Measurements from ENCODE around the gene DHRS4L2. TPM values are rescaled to one million over a fixed set of nuclear protein-coding genes. Genes with fewer than 3 reads are reported as not detected.
"Not testable (repeated sequence)": the region's sequence is repeated elsewhere in the genome, so short reads cannot be mapped to it uniquely, and the experiment has no call there.

The DHRS4L2 gene
- polyA plus RNA-seq, 3 donors = 22.1 to 46.6 (median 42.6) TPM

DNA sequence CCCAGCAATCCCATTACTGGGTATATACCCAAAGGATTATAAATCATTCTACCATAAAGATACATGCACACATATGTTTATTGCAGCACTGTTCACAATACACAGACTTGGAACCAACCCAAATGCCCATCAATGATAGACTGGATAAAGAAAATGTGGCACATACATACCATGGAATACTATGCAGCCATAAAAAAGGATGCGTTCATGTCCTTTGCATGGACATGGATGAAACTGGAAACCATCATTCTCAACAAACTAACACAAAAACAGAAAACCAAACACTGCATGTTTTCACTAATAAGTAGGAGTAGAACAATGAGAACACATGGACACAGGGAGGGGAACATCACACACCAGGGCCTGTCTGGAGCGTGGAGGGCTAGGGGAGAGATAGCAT is 42.6 kb downstream of the DHRS4L2 start:
- H2AFZ ChIP-seq (ENCODE audit: insufficient read depth, low read depth, low read length, poor library complexity, severe bottlenecking); H3K36me3 ChIP-seq (replicated peaks in 1 of 2; ENCODE audit: control insufficient read depth in 1 of 2, insufficient read depth in 2 of 2, low read length in 2 of 2); H3K4me2 ChIP-seq (replicated peaks; ENCODE audit: extremely low read depth, low read length, poor library complexity, severe bottlenecking); H3K27me3 Mint-ChIP-seq (ENCODE audit: low read depth in 3 of 3); H3K9ac ChIP-seq (ENCODE audit: insufficient read depth, low read length, poor library complexity, severe bottlenecking); H3K4me3 Mint-ChIP-seq; DNase-seq; H3K27ac ChIP-seq (ENCODE audit: low read depth in 1 of 2, low read length in 2 of 2); H3K9me3 ChIP-seq (replicated peaks in 1 of 2; ENCODE audit: control insufficient read depth in 1 of 2, insufficient read depth in 1 of 2, low read length in 2 of 2); H3K4me3 ChIP-seq (replicated peaks in 1 of 3; ENCODE audit: low read depth in 2 of 3, low read length in 3 of 3); H3K36me3 Mint-ChIP-seq; H3K79me2 ChIP-seq (ENCODE audit: insufficient read depth, low read length); H4K20me1 ChIP-seq (ENCODE audit: insufficient read depth, low read length); H3K27me3 ChIP-seq (ENCODE audit: control insufficient read depth in 2 of 2, insufficient read depth in 2 of 2, low read length in 2 of 2): not testable (repeated sequence)
- Mint-ChIP-seq H3K9me3 (peaks cover 0 to 18% (median 11%) of the 10 kb centered on the region in 7 donors), H3K4me1 (peaks cover 50% of the 10 kb centered on the region), H3K27ac (peak overlapping the region in 1 of 7 donors; percentile 51)
- intact Hi-C loops (cut with micrococcal nuclease) = loop anchor here in 1 of 2 donors (5.0 kb wide), 1 partner anchor 44 kb away; the partner anchor contains the start of gene DHRS4L2
- H3K4me1 ChIP-seq (ENCODE audit: control insufficient read depth in 1 of 2, insufficient read depth in 2 of 2, low read length in 2 of 2) = peaks cover 34 to 35% of the 10 kb centered on the region in 2 donors
- no CpG with 5 or more reads among the region's 2 CpGs for WGBS (ENCODE audit: insufficient coverage)

DNA sequence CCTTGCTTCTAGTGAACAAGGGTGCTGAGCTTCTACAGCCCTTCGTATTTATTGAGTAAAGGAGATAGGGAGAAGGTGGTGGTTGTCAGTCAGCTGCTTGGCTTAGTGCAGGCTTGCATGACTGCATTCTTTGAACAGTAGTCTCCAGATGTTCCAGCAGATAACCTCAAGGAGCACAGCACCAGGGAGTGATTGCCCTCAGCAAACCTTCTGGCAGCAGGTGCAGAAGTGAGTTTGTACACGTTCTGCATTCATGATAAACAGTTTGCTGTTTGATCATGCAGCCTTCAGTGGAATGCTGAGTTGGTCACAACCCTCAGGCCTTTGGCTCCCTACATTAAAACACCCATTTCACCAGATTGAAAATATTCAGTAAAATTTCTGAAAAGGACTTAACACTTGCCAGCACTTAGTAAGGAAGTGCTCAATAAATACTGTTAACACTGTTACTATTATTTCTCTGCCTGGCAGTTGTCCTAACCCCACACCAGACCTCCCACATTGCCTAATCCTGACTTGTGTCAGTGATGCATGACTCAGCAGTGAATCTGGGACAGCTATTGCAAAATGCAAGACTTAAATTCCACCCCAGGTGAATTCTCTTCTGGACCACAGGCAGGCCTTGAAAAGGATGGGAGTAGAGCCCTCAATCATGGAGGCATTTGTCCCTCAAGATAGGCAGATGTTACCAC is 44.1 kb downstream of the DHRS4L2 start:
- H3K4me3 Mint-ChIP-seq = no peak overlapping the region
- TF ChIP-seq CTCF (IDR thresholded peaks at IDR 0.05) = no peak
- H4K20me1 ChIP-seq (ENCODE audit: insufficient read depth, low read length) = no peaks in the 10 kb centered on the region
- H3K9ac ChIP-seq (ENCODE audit: insufficient read depth, low read length, poor library complexity, severe bottlenecking) = no peak overlapping the region
- peak overlapping the region; percentile 46 to 83 (median 71) for H3K27ac Mint-ChIP-seq
- H3K36me3 Mint-ChIP-seq = no peaks in the 10 kb centered on the region
- no peaks in the 10 kb centered on the region for H3K27me3 Mint-ChIP-seq (ENCODE audit: low read depth in 3 of 3)
- intact Hi-C loops (cut with micrococcal nuclease) = loop anchor here in 1 of 2 donors (5.0 kb wide), 1 partner anchor 46 kb away; the partner anchor contains the start of gene DHRS4L2
- peaks cover 47% of the 10 kb centered on the region for H3K4me1 Mint-ChIP-seq
- WGBS (ENCODE audit: insufficient coverage) = 100% methylated on average over 1 of the region's 2 CpGs
- H3K4me1 ChIP-seq (ENCODE audit: control insufficient read depth in 1 of 2, insufficient read depth in 2 of 2, low read length in 2 of 2) = peaks cover 35 to 43% of the 10 kb centered on the region in 2 donors
- peaks cover 0 to 3% of the 10 kb centered on the region in 2 donors for H3K9me3 ChIP-seq (replicated peaks in 1 of 2; ENCODE audit: control insufficient read depth in 1 of 2, insufficient read depth in 1 of 2, low read length in 2 of 2)
- peak; percentile 64 to 84 (median 79) for DNase-seq
- no peaks in the 10 kb centered on the region for H3K79me2 ChIP-seq (ENCODE audit: insufficient read depth, low read length)
- no peak overlapping the region for H2AFZ ChIP-seq (ENCODE audit: insufficient read depth, low read depth, low read length, poor library complexity, severe bottlenecking)
- no peak overlapping the region for H3K4me2 ChIP-seq (replicated peaks; ENCODE audit: extremely low read depth, low read length, poor library complexity, severe bottlenecking)
- H3K9me3 Mint-ChIP-seq = peaks cover 0 to 18% (median 11%) of the 10 kb centered on the region in 7 donors
- no peaks in the 10 kb centered on the region for H3K36me3 ChIP-seq (replicated peaks in 1 of 2; ENCODE audit: control insufficient read depth in 1 of 2, insufficient read depth in 2 of 2, low read length in 2 of 2)
- H3K27me3 ChIP-seq (ENCODE audit: control insufficient read depth in 2 of 2, insufficient read depth in 2 of 2, low read length in 2 of 2) = no peaks in the 10 kb centered on the region
- no peak overlapping the region for H3K4me3 ChIP-seq (replicated peaks in 1 of 3; ENCODE audit: low read depth in 2 of 3, low read length in 3 of 3)
- H3K27ac ChIP-seq (ENCODE audit: low read depth in 1 of 2, low read length in 2 of 2) = peak overlapping the region in 1 of 2 donors; percentile 58

DNA sequence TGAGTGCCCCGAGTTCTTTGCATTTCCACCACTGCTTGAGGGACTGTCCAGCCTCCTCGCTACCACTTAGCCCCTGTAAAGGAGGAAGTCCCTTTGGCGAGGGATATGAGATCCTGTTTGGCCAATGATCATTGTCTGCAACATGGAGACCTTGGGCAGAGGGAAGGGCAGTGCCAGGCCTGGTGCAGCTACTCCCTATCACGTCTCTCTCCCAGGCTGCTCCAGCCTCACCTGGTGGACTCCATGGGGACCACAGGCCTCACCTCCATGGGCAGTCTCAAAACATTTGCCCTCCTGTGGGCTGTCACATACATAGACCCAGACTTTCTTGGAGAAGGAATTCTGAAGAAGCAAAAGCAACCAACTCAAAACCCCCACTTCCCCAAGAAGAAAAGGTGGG is 47.0 kb downstream of the DHRS4L2 start:
- H3K36me3 ChIP-seq (replicated peaks in 1 of 2; ENCODE audit: control insufficient read depth in 1 of 2, insufficient read depth in 2 of 2, low read length in 2 of 2); H4K20me1 ChIP-seq (ENCODE audit: insufficient read depth, low read length); intact Hi-C loops (cut with micrococcal nuclease); H3K27me3 Mint-ChIP-seq (ENCODE audit: low read depth in 3 of 3); H3K79me2 ChIP-seq (ENCODE audit: insufficient read depth, low read length); H3K27ac ChIP-seq (ENCODE audit: low read depth in 1 of 2, low read length in 2 of 2); H3K9me3 ChIP-seq (replicated peaks in 1 of 2; ENCODE audit: control insufficient read depth in 1 of 2, insufficient read depth in 1 of 2, low read length in 2 of 2); H3K36me3 Mint-ChIP-seq; H3K27me3 ChIP-seq (ENCODE audit: control insufficient read depth in 2 of 2, insufficient read depth in 2 of 2, low read length in 2 of 2): not testable (repeated sequence)
- Histone ChIP-seq H3K9ac (ENCODE audit: insufficient read depth, low read length, poor library complexity, severe bottlenecking) (peak overlapping the region; percentile 73), H3K4me2 (replicated peaks; ENCODE audit: extremely low read depth, low read length, poor library complexity, severe bottlenecking) (peak overlapping the region; percentile 80), H2AFZ (ENCODE audit: insufficient read depth, low read depth, low read length, poor library complexity, severe bottlenecking) (peak overlapping the region; percentile 95), H3K4me3 (replicated peaks in 1 of 3; ENCODE audit: low read depth in 2 of 3, low read length in 3 of 3) (peak overlapping the region; percentile 61 to 88 (median 68)), H3K4me1 (ENCODE audit: control insufficient read depth in 1 of 2, insufficient read depth in 2 of 2, low read length in 2 of 2) (peaks cover 45 to 54% of the 10 kb centered on the region in 2 donors)
- DNase-seq = peak in 1 of 3 donors; percentile 30
- Mint-ChIP-seq H3K27ac (peak overlapping the region; percentile 18 to 87 (median 66)), H3K9me3 (peaks cover 0 to 14% (median 6%) of the 10 kb centered on the region in 7 donors), H3K4me3 (peak overlapping the region; percentile 99 to 100), H3K4me1 (peaks cover 61% of the 10 kb centered on the region)
- no CpG with 5 or more reads among the region's 4 CpGs for WGBS (ENCODE audit: insufficient coverage)
